Spleen (tissue), 13 donors: ENCODE measurements around the gene CD55. TPM values are rescaled to one million over a fixed set of nuclear protein-coding genes. Genes with fewer than 3 reads are reported as not detected.
A peak's percentile ranks its signal among the peaks of the same experiment; 100 is the strongest.

Source experiments
- DNase-seq: peaks from one replicate; pipeline ENCODE4 v3.0.0-alpha.2; 2020
- H3K27ac ChIP-seq, 8 donors: fragments of 200-600 bp; sonication (generic) in 7 of 8; 1 replicate in 4 of 8; 2 replicates in 4 of 8; pipeline versions ENCODE4 v1.5.0 to v1.8.0; 2016 to 2021; ENCODE audit warnings: inconsistent platforms in 4 of 8, mild to moderate bottlenecking in 4 of 8, moderate library complexity in 1 of 8
- H3K27me3 ChIP-seq, 7 donors: fragments of 200-600 bp; sonication (generic) in 6 of 7; replicated peaks in 1 of 7; 1 replicate in 4 of 7; 2 replicates in 3 of 7; pipeline versions ENCODE4 v1.5.0 to v1.8.0; 2016 to 2021; ENCODE audit warnings: inconsistent platforms in 3 of 7, mild to moderate bottlenecking in 1 of 7
- H3K36me3 ChIP-seq, 6 donors: fragments of 200-600 bp; sonication (generic) in 5 of 6; 1 replicate in 4 of 6; 2 replicates in 2 of 6; pipeline versions ENCODE4 v1.5.0 to v1.8.0; 2016 to 2021; ENCODE audit warnings: inconsistent platforms in 2 of 6
- H3K4me1 ChIP-seq, 6 donors: fragments of 200-600 bp; sonication (generic) in 5 of 6; 1 replicate in 3 of 6; 2 replicates in 3 of 6; pipeline versions ENCODE4 v1.5.0 to v1.8.0; 2016 to 2021; ENCODE audit warnings: inconsistent platforms in 3 of 6
- H3K4me3 ChIP-seq, 8 donors: fragments of 200-600 bp; sonication (generic) in 7 of 8; 1 replicate in 4 of 8; 2 replicates in 4 of 8; pipeline versions ENCODE4 v1.5.0 to v1.8.0; 2016 to 2021; ENCODE audit warnings: inconsistent platforms in 4 of 8, mild to moderate bottlenecking in 4 of 8, moderate library complexity in 2 of 8
- H3K9me3 ChIP-seq, 8 donors: fragments of 200-600 bp; sonication (generic) in 7 of 8; 1 replicate in 4 of 8; 2 replicates in 4 of 8; pipeline versions ENCODE4 v1.5.0 to v1.8.0; 2016 to 2021; ENCODE audit warnings: inconsistent platforms in 4 of 8
- CTCF ChIP-seq, 11 experiments: fragments of 200-600 bp in 7 of 11; fragments of 450-650 bp in 4 of 11; sonication (generic) in 4 of 11; IDR thresholded peaks in 8 of 11; conservative IDR thresholded peaks in 3 of 11; 1 replicate in 7 of 11; 2 replicates in 4 of 11; pipeline versions ENCODE4 v1.4.0 to v1.8.0; 2016 to 2021; ENCODE audit warnings: antibody characterized with exemption in 11 of 11, inconsistent platforms in 4 of 11, mild to moderate bottlenecking in 1 of 11
- POLR2A ChIP-seq, 3 donors: fragments of 450-650 bp; IDR thresholded peaks; one replicate each; pipeline ENCODE4 v1.5.1; 2017; ENCODE audit warnings: antibody characterized with exemption in 3 of 3, mild to moderate bottlenecking in 1 of 3
- POLR2AphosphoS5 ChIP-seq, 3 donors: sonication (generic); formaldehyde crosslinking; IDR thresholded peaks; one replicate each; pipeline ENCODE4 v1.5.1; 2017; ENCODE audit warnings: antibody characterized with exemption in 3 of 3
- WGBS, 5 donors: extraction: QIAGEN DNeasy Blood & Tissue Kit in 3 of 5; methylation state at CpG; one replicate each; pipeline versions ENCODE4 v1.1.5 to v1.1.7; 2013 to 2018; 5-methylcytosine and 5-hydroxymethylcytosine counted together
- intact Hi-C: fragments of 100-400 bp; cut with DNase I; formaldehyde crosslinking; loops from one replicate; pipeline ENCODE4 v1.15.0; 2023; ENCODE audit warnings: low total_unique reads
- long read RNA-seq, 2 donors: transcript quantifications; one replicate each; lab custom pipeline, GENCODE V29; 2026
- polyA plus RNA-seq, 3 donors: library from polyadenylated mRNA; stranded (reverse); fragments of 200-250 nt; gene quantifications; one replicate each; pipeline ENCODE4 v1.2.1, GENCODE V29; 2013
- total RNA-seq, 7 donors: library from RNA; depleted of rRNA in 3 of 7; stranded (reverse); fragments of >200 nt in 3 of 7; fragmentation: NEBNext Ultra II Directional in 4 of 7; extraction: Animal tissue kit (Norgen Biotek cat#: 25700) in 4 of 7; gene quantifications; one replicate each; pipeline versions ENCODE4 v1.1.0 to v1.2.1, GENCODE V29; 2016 to 2021
- donor health status: healthy with polysubstance abuse.
- donor health status: DM: no; HTN: no; CAD: no; lungs with moderate emphysema.
- donor health status: DM: no; HTN: no; CAD: no.
- donor health status: Bipolar disorder and iron deficiency.
- donor health status: healthy.
- donor health status: DM: no; HTN: no; CAD: no.
- donor health status: DM: yes; HTN: yes; CAD: no.

The CD55 gene, protein sequence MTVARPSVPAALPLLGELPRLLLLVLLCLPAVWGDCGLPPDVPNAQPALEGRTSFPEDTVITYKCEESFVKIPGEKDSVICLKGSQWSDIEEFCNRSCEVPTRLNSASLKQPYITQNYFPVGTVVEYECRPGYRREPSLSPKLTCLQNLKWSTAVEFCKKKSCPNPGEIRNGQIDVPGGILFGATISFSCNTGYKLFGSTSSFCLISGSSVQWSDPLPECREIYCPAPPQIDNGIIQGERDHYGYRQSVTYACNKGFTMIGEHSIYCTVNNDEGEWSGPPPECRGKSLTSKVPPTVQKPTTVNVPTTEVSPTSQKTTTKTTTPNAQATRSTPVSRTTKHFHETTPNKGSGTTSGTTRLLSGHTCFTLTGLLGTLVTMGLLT
- total RNA-seq: 100 to 1,000 TPM in 5 of 7 donors, 10 to 100 TPM in 2; 97.0 to 229 (median 116) TPM
- polyA plus RNA-seq: 10 to 100 TPM; 28.5 to 41.1 (median 28.5) TPM
- long read RNA-seq, donor 1, partial matches to known transcripts: 38 of 60 reads
- long read RNA-seq, donor 1, other reads (novel, unspliced or antisense): 21 of 60 reads
- long read RNA-seq, donor 2, partial matches to known transcripts: 15 of 32 reads
- long read RNA-seq, donor 2, other reads (novel, unspliced or antisense): 17 of 32 reads

DNA sequence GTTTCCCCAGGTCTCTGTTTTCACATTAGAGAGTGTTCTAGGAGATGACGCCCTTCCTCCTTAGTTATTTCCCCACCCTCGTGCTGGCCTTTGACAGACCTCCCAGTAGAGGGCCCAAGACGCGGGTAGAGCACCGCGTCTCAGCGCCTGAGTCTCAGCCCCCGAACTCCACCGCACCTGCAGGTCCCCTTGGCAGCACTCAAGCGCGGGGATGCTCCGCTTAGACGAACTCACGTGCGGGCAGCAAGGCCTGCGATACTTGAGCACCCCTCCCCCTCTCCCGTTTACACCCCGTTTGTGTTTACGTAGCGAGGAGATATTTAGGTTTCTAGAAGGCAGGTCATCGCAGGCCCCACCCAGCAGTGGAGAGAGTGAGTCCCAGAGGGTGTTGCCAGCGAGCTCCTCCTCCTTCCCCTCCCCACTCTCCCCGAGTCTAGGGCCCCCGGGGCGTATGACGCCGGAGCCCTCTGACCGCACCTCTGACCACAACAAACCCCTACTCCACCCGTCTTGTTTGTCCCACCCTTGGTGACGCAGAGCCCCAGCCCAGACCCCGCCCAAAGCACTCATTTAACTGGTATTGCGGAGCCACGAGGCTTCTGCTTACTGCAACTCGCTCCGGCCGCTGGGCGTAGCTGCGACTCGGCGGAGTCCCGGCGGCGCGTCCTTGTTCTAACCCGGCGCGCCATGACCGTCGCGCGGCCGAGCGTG, at the start of gene CD55:
Gene CD55 (plus strand): TSS at position 600 of the 711 bp plus-strand sequence. CDS start 88 bp downstream, at position 688.
- peaks cover 21 to 82% (median 48%) of the 10 kb centered on the region in 6 donors for H3K4me1 ChIP-seq
- H3K4me3 ChIP-seq: peak within 1 kb of the TSS; percentile 60 to 83 (median 72)
- no peaks in the 10 kb centered on the region for H3K9me3 ChIP-seq
- peaks cover 0 to 31% (median 13%) of the 10 kb centered on the region in 6 donors for H3K36me3 ChIP-seq
- intact Hi-C loops: loop anchor here (5.0 kb wide), 1 partner anchor 239 kb away; no protein-coding TSS in a partner anchor
- DNase-seq: peak; percentile 99
- no peaks in the 10 kb centered on the region for H3K27me3 ChIP-seq
- TF ChIP-seq POLR2AphosphoS5 (IDR thresholded peaks at IDR 0.05) (peak; percentile 99 to 100 (median 99)), POLR2A (IDR thresholded peaks at IDR 0.05) (peak; percentile 93 to 97 (median 95)), CTCF (IDR thresholded peaks at IDR 0.05 in 8 of 11, conservative IDR thresholded peaks at IDR 0.05 in 3 of 11) (peak in 8 of 11 experiments; percentile 24 to 54 (median 46))
- WGBS, 5 donors: 0 to 1% (median 1%) methylated on average over 29 to 53 of the region's 53 CpGs
- peak within 1 kb of the TSS; percentile 94 to 100 (median 99) for H3K27ac ChIP-seq

DNA sequence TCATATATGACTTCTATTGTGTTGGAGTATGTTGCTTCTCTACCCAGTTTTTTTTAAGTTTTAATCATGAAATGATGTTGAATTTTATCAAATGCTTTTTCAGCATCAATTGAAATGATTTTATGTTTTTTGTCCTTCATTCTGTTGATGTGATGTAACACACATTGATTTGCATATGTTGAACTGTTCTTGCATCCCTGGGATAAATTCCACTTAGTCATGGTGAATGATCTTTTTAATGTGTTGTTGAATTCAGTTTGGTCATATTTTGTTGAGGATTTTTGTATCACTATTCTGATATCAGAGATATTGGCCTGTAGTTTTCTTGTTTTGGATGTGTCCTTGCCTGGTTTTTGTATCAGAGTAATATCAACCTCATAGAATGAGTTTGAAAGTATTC, 46.6 kb upstream of the CD55 start:
- no peak overlapping the region for H3K4me3 ChIP-seq
- H3K9me3 ChIP-seq: peaks cover 0 to 10% (median 0%) of the 10 kb centered on the region in 8 donors
- H3K27me3 ChIP-seq: no peaks in the 10 kb centered on the region
- H3K4me1 ChIP-seq: no peaks in the 10 kb centered on the region
- intact Hi-C loops: no loop called here
- H3K27ac ChIP-seq: no peak overlapping the region
- TF ChIP-seq CTCF (IDR thresholded peaks at IDR 0.05 in 8 of 11, conservative IDR thresholded peaks at IDR 0.05 in 3 of 11): no peak
- no peak for TF ChIP-seq POLR2AphosphoS5 (IDR thresholded peaks at IDR 0.05)
- H3K36me3 ChIP-seq: no peaks in the 10 kb centered on the region
- DNase-seq: no peak

DNA sequence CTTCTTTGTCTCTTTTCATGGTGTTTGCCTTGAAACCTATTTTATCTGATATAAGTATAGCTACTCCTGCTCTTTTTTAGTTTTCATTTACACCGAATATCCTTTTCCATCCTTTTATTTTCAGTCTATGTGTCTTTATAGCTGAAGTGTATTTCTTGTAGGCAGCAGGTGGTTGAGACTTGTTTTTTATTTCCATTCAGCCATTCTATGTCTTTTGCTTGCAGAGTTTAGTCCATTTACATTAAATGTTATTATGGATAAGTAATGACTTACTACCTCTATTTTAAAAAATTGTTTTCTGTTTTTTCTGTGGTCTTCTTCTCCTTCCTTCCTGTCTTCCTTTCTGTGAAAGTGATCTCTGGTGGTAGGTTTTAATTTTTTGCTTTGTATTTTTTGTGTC, 45.0 kb upstream of the CD55 start:
- Histone ChIP-seq H3K4me3 (no peak overlapping the region), H3K27ac (no peak overlapping the region), H3K27me3 (no peaks in the 10 kb centered on the region), H3K36me3 (no peaks in the 10 kb centered on the region), H3K9me3 (peaks cover 0 to 10% (median 0%) of the 10 kb centered on the region in 8 donors), H3K4me1 (peaks cover 0 to 8% (median under 1%) of the 10 kb centered on the region in 6 donors)
- WGBS, 5 donors: 88 to 98% (median 93%) methylated on average over 1 of the region's 1 CpG
- intact Hi-C loops: no loop called here
- no peak for DNase-seq
- TF ChIP-seq POLR2A (IDR thresholded peaks at IDR 0.05) (no peak), POLR2AphosphoS5 (IDR thresholded peaks at IDR 0.05) (no peak), CTCF (IDR thresholded peaks at IDR 0.05 in 8 of 11, conservative IDR thresholded peaks at IDR 0.05 in 3 of 11) (no peak)
